K562 (cell line): ENCODE data around the gene FUT8. TPM values are rescaled to one million over a fixed set of nuclear protein-coding genes. Genes with fewer than 3 reads are reported as not detected.

Experiments used
- CAMTA2 ChIP-seq: fragments of 250-450 bp; sonication (Bioruptor Pico); conservative IDR thresholded peaks from 2 replicates; pipeline ENCODE4 v1.5.1; 2022
- FUS ChIP-seq: fragments of 200-400 bp; formaldehyde crosslinking; optimal IDR thresholded peaks from 2 replicates; pipeline ENCODE3; 2017; ENCODE audit warnings: low read depth, low read length
- GTF2A2 ChIP-seq: IDR thresholded peaks from 2 replicates; pipeline ENCODE4 v1.6.1; 2016; ENCODE audit warnings: mild to moderate bottlenecking, missing genetic modification characterization, missing compliant biosample characterization
- KDM1A ChIP-seq, 2 experiments: fragments of 450-650 bp; IDR thresholded peaks; 2 replicates each; pipeline ENCODE4 v1.6.1; 2016; ENCODE audit warnings: mild to moderate bottlenecking in 2 of 2
- RREB1 ChIP-seq: fragments of 250-450 bp; sonication (Bioruptor Pico); IDR thresholded peaks from 2 replicates; pipeline ENCODE4 v1.4.0; 2020
- TFE3 ChIP-seq: fragments of 450-650 bp; formaldehyde crosslinking; IDR thresholded peaks from 2 replicates; pipeline ENCODE4 v1.4.0; 2020; ENCODE audit warnings: mild to moderate bottlenecking, mixed read lengths
- USF1 ChIP-seq: sonication (generic); formaldehyde crosslinking; IDR thresholded peaks from 2 replicates; pipeline ENCODE4 v1.9.0; 2022; ENCODE audit warnings: mild to moderate bottlenecking, missing genetic modification reagents
- ZNF280B ChIP-seq: fragments of 250-450 bp; sonication (Bioruptor Pico); IDR thresholded peaks from 2 replicates; pipeline ENCODE4 v1.5.1; 2021; ENCODE audit warnings: mild to moderate bottlenecking
- polyA plus RNA-seq, 8 experiments: library from polyadenylated mRNA; depleted of rRNA in 4 of 8; stranded (reverse) in 5 of 8; unstranded in 3 of 8; fragments of >200 nt; fragmentation: Nextera tagmentation in 2 of 8; fragmentation: Illumina TruSeq in 1 of 8; extraction: Ambion mirVana in 2 of 8; extraction: Trizol in 1 of 8; gene quantifications; 2 replicates each; pipeline versions ENCODE4 v1.2.1 to v1.2.3, GENCODE V29; 2011 to 2014; ENCODE audit warnings: inconsistent platforms in 1 of 8, missing spikeins in 1 of 8
- total RNA-seq, 7 experiments: library from RNA; depleted of rRNA in 6 of 7; stranded (reverse); fragments of >200 nt in 6 of 7; fragmentation: Illumina TruSeq in 2 of 7; extraction: Trizol in 2 of 7; gene quantifications; 2 replicates each; pipeline versions ENCODE4 v1.2.1 to v1.2.3, GENCODE V29; 2011 to 2021; ENCODE audit warnings: low replicate concordance in 1 of 7

FUT8 gene
- total and polyA plus RNA-seq, 9 of the 15 experiments (the other 6 are each of a cell fraction or from before 2014, with no cell fraction given), result 4.1 to 15.2 (median 7.8) TPM

- TF ChIP-seq ZNF280B (CRISPR knock-in tag), result no peak
- TF ChIP-seq GTF2A2 (tag), result no peak
- TF ChIP-seq RREB1 (CRISPR knock-in tag), result no peak
- TF ChIP-seq USF1, result no peak
- no peak for TF ChIP-seq TFE3
- no peak for TF ChIP-seq FUS
- TF ChIP-seq KDM1A (IDR thresholded peaks at IDR 0.05), result no peak
- TF ChIP-seq CAMTA2 (CRISPR knock-in tag), result no peak
These were observed 368.0 kb downstream of the FUT8 start (continued) for GRCh38 chr14:65780566-65780965.
